Spinal cord (tissue), 10 donors: Measurements from ENCODE around the gene BCR. TPM values are rescaled to one million over a fixed set of nuclear protein-coding genes. Genes with fewer than 3 reads are reported as not detected.

Source experiments
- DNase-seq, 6 donors: peaks; one replicate each; pipeline versions ENCODE4 v3.0.0 to v3.0.0-alpha.2; 2013 to 2015; ENCODE audit warnings: low spot score in 6 of 6, low read depth in 4 of 6
- H3K27ac ChIP-seq: one replicate; pipeline ENCODE4 v1.5.1; 2013; ENCODE audit warnings: low read depth, low read length, control low read depth
- H3K27me3 ChIP-seq: one replicate; pipeline ENCODE4 v1.6.1; 2013; ENCODE audit warnings: low read length; ENCODE audit not compliant: control insufficient read depth, insufficient read depth
- H3K36me3 ChIP-seq: one replicate; pipeline ENCODE4 v1.6.1; 2013; ENCODE audit warnings: low read length; ENCODE audit not compliant: control insufficient read depth, insufficient read depth
- H3K4me1 ChIP-seq: one replicate; pipeline ENCODE4 v1.6.1; 2013; ENCODE audit warnings: low read length; ENCODE audit not compliant: control insufficient read depth, insufficient read depth
- H3K4me3 ChIP-seq: one replicate; pipeline ENCODE4 v1.5.1; 2013; ENCODE audit warnings: low read depth, low read length, control low read depth
- H3K9me3 ChIP-seq: one replicate; pipeline ENCODE4 v1.6.1; 2013; ENCODE audit warnings: low read length; ENCODE audit not compliant: control insufficient read depth, insufficient read depth
- WGBS: methylation state at CpG from one replicate; pipeline ENCODE4 v1.1.5; 2013; ENCODE audit warnings: missing lambda C conversion rate; ENCODE audit not compliant: insufficient coverage; 5-methylcytosine and 5-hydroxymethylcytosine counted together
- polyA plus RNA-seq, 2 donors: library from polyadenylated mRNA; unstranded; fragments of 120-200 nt; gene quantifications; one replicate each; pipeline ENCODE4 v1.2.1, GENCODE V29; 2013; ENCODE audit not compliant: insufficient read length in 2 of 2
- total RNA-seq, 2 donors: library from RNA; depleted of rRNA in 1 of 2; stranded (reverse); fragments of 120-200 nt in 1 of 2; fragments of >200 nt in 1 of 2; gene quantifications; one replicate each; pipeline versions ENCODE4 v1.2.3 to v1.2.4, GENCODE V29; 2013 to 2014
- donor health status: healthy.

Gene BCR
- total and polyA plus RNA-seq, 4 donors, result 30.4 to 88.1 (median 69.6) TPM

DNA sequence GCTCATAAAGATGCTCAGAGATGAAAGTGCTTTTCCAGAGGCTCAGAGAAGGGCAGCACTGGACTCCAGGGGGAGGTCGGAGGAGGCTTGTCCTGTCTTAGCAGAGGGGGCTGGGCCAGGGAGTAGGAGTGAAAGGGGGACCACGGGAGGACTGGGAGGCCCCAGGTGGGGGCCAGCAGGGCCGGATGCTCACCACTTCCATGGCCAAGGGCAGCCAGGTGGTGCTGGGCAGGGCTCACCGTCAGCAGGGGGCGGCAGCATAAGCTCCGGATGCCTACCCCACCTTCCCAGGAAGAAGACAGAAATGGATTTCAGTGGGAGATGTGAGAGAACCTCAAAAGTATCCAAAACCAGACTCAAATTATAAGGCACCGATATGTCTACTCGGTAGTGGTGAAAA lies 24.0 kb upstream of the BCR start:
- DNase-seq, result no peak
- Histone ChIP-seq H3K9me3 (no peaks in the 10 kb centered on the region), H3K4me1 (no peaks in the 10 kb centered on the region), H3K4me3 (no peak overlapping the region), H3K27ac (no peak overlapping the region), H3K27me3 (no peaks in the 10 kb centered on the region), H3K36me3 (peaks cover 84% of the 10 kb centered on the region)
- WGBS, result 68% methylated on average over 4 of the region's 8 CpGs

DNA sequence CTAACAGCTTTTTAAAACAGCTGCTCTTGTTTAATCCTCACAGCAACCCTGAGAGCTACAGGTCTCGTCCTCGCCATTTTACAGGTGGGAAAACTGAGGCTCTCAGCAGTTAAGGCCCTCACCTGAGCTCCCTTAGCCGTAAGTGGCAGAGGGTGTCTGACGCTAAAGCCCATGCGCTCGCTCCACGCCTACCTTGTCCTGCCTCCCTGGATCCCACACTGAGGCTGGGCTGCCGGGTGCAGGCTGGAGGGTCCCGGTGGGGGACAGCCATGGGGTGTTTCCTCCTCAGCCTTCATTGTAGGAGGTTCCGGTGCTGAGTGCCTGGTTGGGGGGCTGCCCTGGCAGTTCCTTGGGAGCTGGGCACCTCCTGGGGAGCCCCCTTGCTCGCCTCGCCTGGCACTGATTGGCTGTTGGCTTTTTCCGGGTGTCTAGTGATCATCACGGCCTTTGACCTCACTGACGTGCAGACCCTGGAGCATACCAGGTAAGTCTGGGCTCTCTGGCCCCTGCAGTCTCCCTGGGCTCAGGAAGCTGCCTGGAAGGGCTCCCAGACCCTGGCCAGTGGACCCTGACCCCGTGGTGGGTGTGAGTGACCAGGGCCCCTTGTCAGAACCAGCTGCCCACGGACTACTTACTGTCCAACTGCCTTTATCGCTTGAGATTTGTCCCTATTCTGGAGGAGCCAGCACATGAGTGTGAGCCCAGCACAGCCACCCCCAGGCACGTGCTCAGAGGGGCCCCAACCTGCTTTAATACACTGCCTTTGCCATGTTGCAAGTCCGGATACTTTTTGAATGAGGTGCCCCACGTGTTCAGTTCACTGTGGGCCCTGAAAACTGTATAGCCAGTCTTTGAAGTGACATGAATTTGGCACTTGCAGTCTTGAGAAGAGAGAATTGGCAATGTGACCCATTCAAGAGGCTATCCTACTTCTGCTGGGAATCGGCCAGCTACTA lies 22.5 kb upstream of the BCR start:
- Histone ChIP-seq H3K27ac (no peak overlapping the region), H3K9me3 (no peaks in the 10 kb centered on the region), H3K4me3 (no peak overlapping the region), H3K36me3 (peaks cover 74% of the 10 kb centered on the region), H3K4me1 (peaks cover 8% of the 10 kb centered on the region), H3K27me3 (no peaks in the 10 kb centered on the region)
- 87% methylated on average over 19 of the region's 22 CpGs for WGBS
- DNase-seq, result no peak

DNA sequence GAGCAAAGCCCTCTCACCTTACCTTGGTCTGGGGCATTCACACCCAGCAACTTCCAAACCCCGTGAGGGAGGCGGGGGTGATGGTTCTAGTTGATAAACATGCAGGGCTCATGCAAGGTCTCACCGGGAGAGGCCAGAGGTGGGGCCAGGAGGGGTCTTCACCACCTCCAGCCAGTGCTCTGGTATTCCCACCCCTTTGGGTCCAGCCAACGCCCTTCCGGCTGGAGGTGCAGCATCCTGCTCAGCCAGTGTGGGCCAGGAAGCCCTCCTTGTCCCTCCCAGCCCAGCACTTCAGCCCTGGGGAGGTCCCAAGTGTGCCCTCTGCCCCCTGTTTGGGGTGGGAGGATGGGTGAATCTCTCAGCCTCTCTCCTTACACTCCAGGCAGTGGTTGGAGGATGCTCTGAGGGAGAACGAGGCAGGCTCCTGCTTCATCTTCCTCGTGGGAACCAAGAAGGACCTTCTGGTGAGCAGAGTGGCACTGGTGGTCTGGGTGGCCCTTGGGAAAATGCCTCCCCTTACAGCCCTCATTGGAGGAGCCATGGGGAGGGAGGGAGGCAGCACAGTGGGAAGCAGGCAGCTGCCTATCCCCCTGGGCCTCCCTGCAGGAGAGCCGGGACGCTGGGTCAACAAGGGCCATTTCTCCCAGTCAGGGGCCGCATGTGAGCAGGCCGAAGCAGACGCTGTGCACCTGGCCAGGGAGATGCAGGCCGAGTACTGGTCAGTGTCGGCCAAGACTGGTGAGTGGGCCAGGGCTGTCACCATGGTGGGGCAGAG lies 21.6 kb upstream of the BCR start:
- Histone ChIP-seq H3K27me3 (no peaks in the 10 kb centered on the region), H3K9me3 (no peaks in the 10 kb centered on the region), H3K4me1 (peaks cover 17% of the 10 kb centered on the region), H3K36me3 (peaks cover 66% of the 10 kb centered on the region), H3K27ac (no peak overlapping the region), H3K4me3 (no peak overlapping the region)
- 80% methylated on average over 10 of the region's 14 CpGs for WGBS
- DNase-seq, result no peak

DNA sequence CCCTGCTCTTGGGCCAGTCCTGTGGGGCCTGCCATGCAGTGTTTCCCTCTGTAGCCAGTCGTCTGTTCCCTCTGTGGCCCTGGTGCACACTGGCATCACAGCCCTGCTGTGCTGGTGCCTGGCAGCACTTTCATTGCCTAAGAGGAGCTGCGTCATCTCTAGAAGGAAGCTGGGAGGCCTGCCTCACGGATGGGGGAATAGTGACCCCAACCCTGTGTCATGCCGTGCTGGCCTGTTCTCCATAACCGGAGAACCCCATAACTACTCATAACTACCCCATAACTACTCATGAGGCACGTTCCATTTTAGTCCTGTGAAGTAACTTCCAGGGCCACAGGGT lies 21.0 kb upstream of the BCR start:
- Histone ChIP-seq H3K27ac (no peak overlapping the region), H3K36me3 (peaks cover 61% of the 10 kb centered on the region), H3K4me1 (peaks cover 22% of the 10 kb centered on the region), H3K4me3 (no peak overlapping the region), H3K9me3 (no peaks in the 10 kb centered on the region), H3K27me3 (no peaks in the 10 kb centered on the region)
- no peak for DNase-seq
- 85% methylated on average over 5 of the region's 6 CpGs for WGBS

DNA sequence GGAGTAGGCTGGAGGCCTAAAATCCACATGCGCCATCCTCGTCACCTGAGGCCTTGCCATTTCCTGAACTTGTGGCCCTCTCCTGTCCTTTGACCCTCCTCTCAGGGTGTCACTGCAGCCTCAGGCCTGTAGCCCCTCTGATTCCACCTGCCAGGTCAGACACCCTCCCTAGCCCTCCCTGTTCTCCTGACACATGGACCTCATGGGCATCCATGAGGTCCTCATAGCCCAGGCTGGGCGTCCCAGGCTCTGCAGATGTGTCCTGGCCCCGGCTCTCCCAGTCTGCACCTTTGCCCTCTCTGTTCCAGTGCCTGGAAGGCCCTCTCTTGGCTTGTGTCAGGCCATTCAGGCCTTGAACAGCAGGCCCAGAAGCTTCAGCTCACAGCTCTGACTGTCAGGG lies 19.3 kb upstream of the BCR start:
- Histone ChIP-seq H3K4me1 (peaks cover 28% of the 10 kb centered on the region), H3K4me3 (no peak overlapping the region), H3K36me3 (peaks cover 49% of the 10 kb centered on the region), H3K27ac (no peak overlapping the region), H3K27me3 (no peaks in the 10 kb centered on the region), H3K9me3 (no peaks in the 10 kb centered on the region)
- 93% methylated on average over 4 of the region's 4 CpGs for WGBS
- no peak for DNase-seq

DNA sequence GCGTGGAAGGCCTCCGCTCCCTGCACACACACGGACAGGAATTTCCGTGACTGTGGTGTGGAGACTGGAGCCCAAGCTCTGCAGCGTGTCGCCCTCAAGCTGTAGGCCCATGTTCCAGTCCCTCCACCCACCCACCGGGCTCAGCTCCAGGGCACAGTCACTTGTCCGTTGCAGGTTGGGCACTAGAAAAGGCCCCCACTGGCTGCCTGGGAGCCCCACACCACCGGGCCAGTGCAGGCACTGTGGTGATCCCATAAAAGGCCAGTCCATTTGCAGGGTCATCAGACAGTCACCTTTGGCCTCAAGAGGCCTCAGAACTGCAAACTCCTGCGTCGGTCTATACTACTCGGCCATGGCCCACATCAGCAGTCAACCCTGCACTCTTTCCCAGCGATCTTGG lies 18.7 kb upstream of the BCR start:
- 84% methylated on average over 13 of the region's 13 CpGs for WGBS
- H3K4me3 ChIP-seq, result no peak overlapping the region
- no peak overlapping the region for H3K27ac ChIP-seq
- no peaks in the 10 kb centered on the region for H3K9me3 ChIP-seq
- peaks cover 44% of the 10 kb centered on the region for H3K36me3 ChIP-seq
- peaks cover 28% of the 10 kb centered on the region for H3K4me1 ChIP-seq
- no peaks in the 10 kb centered on the region for H3K27me3 ChIP-seq
- DNase-seq, result no peak

DNA sequence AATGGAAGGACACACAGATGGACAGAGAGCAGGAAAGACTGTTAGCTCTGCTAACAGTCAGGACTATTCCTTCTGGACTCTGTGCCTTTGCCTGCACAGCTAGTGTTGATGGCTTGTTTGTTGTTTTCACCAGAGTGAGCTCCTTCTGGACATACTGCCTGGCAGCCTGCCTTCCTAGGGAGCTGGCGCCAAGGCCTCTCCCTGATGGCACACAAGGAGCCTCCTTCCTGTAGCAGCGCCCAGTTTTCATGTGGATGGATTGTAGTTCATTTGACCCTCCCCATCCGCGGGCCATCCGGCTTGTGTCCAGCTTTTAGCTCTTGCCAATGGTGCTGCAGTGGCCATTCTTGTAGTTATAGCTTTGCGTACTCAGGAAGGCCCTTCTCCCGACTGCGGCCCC lies 16.6 kb upstream of the BCR start:
- Histone ChIP-seq H3K27ac (peak overlapping the region; percentile 64), H3K4me1 (peaks cover 34% of the 10 kb centered on the region), H3K27me3 (no peaks in the 10 kb centered on the region), H3K36me3 (peaks cover 35% of the 10 kb centered on the region), H3K9me3 (no peaks in the 10 kb centered on the region), H3K4me3 (no peak overlapping the region)
- peak in 4 of 6 donors; percentile 63 to 94 (median 82) for DNase-seq
- WGBS, result 31% methylated on average over 8 of the region's 8 CpGs

DNA sequence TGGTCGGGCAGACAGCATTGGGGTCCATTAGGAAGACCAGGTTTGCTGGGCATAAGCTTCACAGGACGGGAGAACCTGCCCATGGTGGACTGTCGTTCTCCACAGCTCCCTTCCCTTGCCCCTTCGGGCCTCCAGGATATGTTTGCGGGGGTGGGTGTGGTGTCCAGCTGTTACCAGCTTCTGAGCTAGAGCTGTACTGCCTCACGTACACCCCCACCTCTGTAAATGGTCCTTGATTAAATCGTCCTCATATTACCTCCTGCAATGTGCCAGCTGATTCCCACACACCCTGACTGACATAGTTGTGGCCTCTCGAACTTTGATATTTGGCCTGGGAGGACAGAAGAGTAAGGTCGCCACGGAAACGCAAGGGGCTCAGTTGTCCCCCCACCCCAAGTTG lies 16.2 kb upstream of the BCR start:
- WGBS, result 78% methylated on average over 5 of the region's 11 CpGs
- H3K4me1 ChIP-seq, result peaks cover 37% of the 10 kb centered on the region
- H3K9me3 ChIP-seq, result no peaks in the 10 kb centered on the region
- no peak overlapping the region for H3K4me3 ChIP-seq
- no peaks in the 10 kb centered on the region for H3K27me3 ChIP-seq
- DNase-seq, result no peak
- peaks cover 30% of the 10 kb centered on the region for H3K36me3 ChIP-seq
- H3K27ac ChIP-seq, result peak overlapping the region; percentile 64

DNA sequence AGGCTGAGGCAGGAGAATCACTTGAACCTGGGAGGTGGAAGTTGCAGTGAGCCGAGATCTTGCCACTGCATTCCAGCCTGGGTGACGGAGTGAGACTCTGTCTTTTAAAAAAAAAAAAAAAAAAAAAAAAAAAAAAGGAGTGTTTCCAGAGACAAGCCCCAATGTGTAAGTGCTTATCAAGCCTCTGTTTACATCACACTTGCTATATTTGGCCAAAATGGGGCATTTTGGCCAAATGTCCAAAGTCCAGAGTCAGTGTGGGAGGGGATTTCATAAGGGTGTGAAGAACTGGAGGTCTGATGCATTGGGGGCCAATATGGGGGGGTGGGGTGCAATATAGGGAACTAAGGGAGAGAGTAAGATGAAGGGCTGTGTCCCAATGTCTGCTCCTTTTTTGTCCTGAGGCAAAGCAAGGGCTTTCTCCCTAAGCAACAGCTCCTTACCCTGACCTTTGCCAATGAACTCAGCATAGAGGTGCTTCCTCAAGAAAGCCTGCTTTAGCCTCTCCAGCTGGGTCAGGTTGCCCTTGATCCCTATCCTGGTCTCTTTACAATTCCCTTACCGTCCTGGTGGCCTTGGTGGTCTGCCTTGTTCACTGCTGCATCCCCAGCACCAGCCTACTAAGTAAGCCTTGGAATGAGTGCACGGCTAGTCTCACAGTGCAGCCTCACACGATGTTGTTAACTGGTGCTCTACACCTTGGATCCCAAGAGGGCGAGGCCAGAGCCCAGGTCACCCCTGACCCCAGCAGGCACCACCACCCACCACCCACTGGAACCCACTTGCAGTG lies 14.1 kb upstream of the BCR start:
- no peak overlapping the region for H3K27ac ChIP-seq
- 77% methylated on average over 4 of the region's 6 CpGs for WGBS
- H3K4me1 ChIP-seq, result peaks cover 37% of the 10 kb centered on the region
- no peak overlapping the region for H3K4me3 ChIP-seq
- H3K36me3 ChIP-seq, result peaks cover 15% of the 10 kb centered on the region
- DNase-seq, result no peak
- H3K9me3 ChIP-seq, result no peaks in the 10 kb centered on the region
- H3K27me3 ChIP-seq, result no peaks in the 10 kb centered on the region
